Esophagus muscularis mucosa (tissue), 4 donors: ENCODE data around the gene BBX. TPM values are rescaled to one million over a fixed set of nuclear protein-coding genes. Genes with fewer than 3 reads are reported as not detected.

Experiments used
- DNase-seq: peaks from one replicate; pipeline ENCODE4 v3.0.0-alpha.2; 2017; ENCODE audit errors: extremely low spot score
- H3K27ac ChIP-seq, 4 donors: fragments of 200-600 bp; sonication (generic); replicated peaks in 1 of 4; 1 replicate in 3 of 4; 2 replicates in 1 of 4; pipeline ENCODE4 v1.5.1; 2016 to 2019; ENCODE audit warnings: mild to moderate bottlenecking in 1 of 4
- H3K27me3 ChIP-seq, 4 donors: fragments of 200-600 bp; sonication (generic); one replicate each; pipeline versions ENCODE4 v1.5.1 to v1.6.0; 2016 to 2019
- H3K36me3 ChIP-seq, 4 donors: fragments of 200-600 bp; sonication (generic); one replicate each; pipeline ENCODE4 v1.5.1; 2016 to 2019
- H3K4me1 ChIP-seq, 4 donors: fragments of 200-600 bp; sonication (generic); one replicate each; pipeline ENCODE4 v1.5.1; 2016 to 2019
- H3K4me3 ChIP-seq, 4 donors: fragments of 200-600 bp; sonication (generic); 1 replicate in 2 of 4; 2 replicates in 2 of 4; pipeline ENCODE4 v1.5.1; 2016 to 2019; ENCODE audit warnings: mild to moderate bottlenecking in 4 of 4, moderate library complexity in 1 of 4
- H3K9me3 ChIP-seq, 4 donors: fragments of 200-600 bp; sonication (generic); 1 replicate in 3 of 4; 2 replicates in 1 of 4; pipeline ENCODE4 v1.5.1; 2016 to 2019
- CTCF ChIP-seq, 3 experiments: fragments of 200-600 bp in 2 of 3; fragments of 450-650 bp in 1 of 3; sonication (generic) in 2 of 3; IDR thresholded peaks; one replicate each; pipeline ENCODE4 v1.5.1; 2017 to 2019; ENCODE audit warnings: antibody characterized with exemption in 3 of 3, mild to moderate bottlenecking in 2 of 3, moderate library complexity in 1 of 3
- EP300 ChIP-seq: sonication (generic); formaldehyde crosslinking; IDR thresholded peaks from one replicate; pipeline ENCODE4 v1.6.1; 2017; ENCODE audit warnings: antibody characterized with exemption
- POLR2A ChIP-seq: fragments of 450-650 bp; IDR thresholded peaks from one replicate; pipeline ENCODE4 v1.6.1; 2017; ENCODE audit warnings: antibody characterized with exemption, moderate library complexity, mild to moderate bottlenecking, low read depth
- POLR2AphosphoS5 ChIP-seq, 2 donors: sonication (generic); formaldehyde crosslinking; IDR thresholded peaks; one replicate each; pipeline ENCODE4 v1.6.1; 2017; ENCODE audit warnings: antibody characterized with exemption in 2 of 2
- WGBS: methylation state at CpG from one replicate; pipeline ENCODE4 v1.1.5; 2018; 5-methylcytosine and 5-hydroxymethylcytosine counted together
- intact Hi-C: fragments of 100-400 bp; cut with DNase I; formaldehyde crosslinking; loops from one replicate; pipeline ENCODE4 v1.15.1; 2023
- total RNA-seq, 4 donors: library from RNA; depleted of rRNA; stranded (reverse); fragments of >200 nt; gene quantifications; one replicate each; pipeline versions ENCODE4 v1.1.0 to v1.2.1, GENCODE V29; 2016

The BBX gene
- total RNA-seq, 4 donors from 2014 or later: 49.2 to 78.9 (median 77.9) TPM

- H3K4me1 ChIP-seq: peaks cover 21 to 55% (median 39%) of the 10 kb centered on the region in 4 donors
- TF ChIP-seq POLR2A (no peak), EP300 (no peak), POLR2AphosphoS5 (IDR thresholded peaks at IDR 0.05) (no peak), CTCF (IDR thresholded peaks at IDR 0.05) (no peak)
- H3K36me3 ChIP-seq: no peaks in the 10 kb centered on the region
- intact Hi-C loops: no loop called here
- DNase-seq: no peak
- H3K9me3 ChIP-seq: no peaks in the 10 kb centered on the region
- no peaks in the 10 kb centered on the region for H3K27me3 ChIP-seq
- peak overlapping the region; percentile 61 to 78 (median 68) for H3K27ac ChIP-seq
- H3K4me3 ChIP-seq: peak overlapping the region; percentile 19 to 42 (median 36)
- WGBS: 24% methylated on average over 7 of the region's 7 CpGs
These were observed 139.8 kb downstream of the BBX start for GRCh38 chr3:107662586-107662985.

GRCh38 chr3:107663266-107663665 lies 140.5 kb downstream of the BBX start:
- Histone ChIP-seq H3K27ac (peak overlapping the region in 2 of 4 donors; percentile 64 to 78), H3K9me3 (no peaks in the 10 kb centered on the region), H3K36me3 (no peaks in the 10 kb centered on the region), H3K4me3 (no peak overlapping the region), H3K4me1 (peaks cover 21 to 55% (median 40%) of the 10 kb centered on the region in 4 donors), H3K27me3 (no peaks in the 10 kb centered on the region)
- no peak for TF ChIP-seq POLR2A
- TF ChIP-seq POLR2AphosphoS5 (IDR thresholded peaks at IDR 0.05): no peak
- no peak for TF ChIP-seq EP300
- no peak for TF ChIP-seq CTCF (IDR thresholded peaks at IDR 0.05)
- intact Hi-C loops: no loop called here
- DNase-seq: no peak
- WGBS: 19% methylated on average over 2 of the region's 2 CpGs

GRCh38 chr3:107664614-107665013 lies 141.9 kb downstream of the BBX start:
- TF ChIP-seq POLR2A: no peak
- TF ChIP-seq POLR2AphosphoS5 (IDR thresholded peaks at IDR 0.05): no peak
- TF ChIP-seq EP300: no peak
- no peak for TF ChIP-seq CTCF (IDR thresholded peaks at IDR 0.05)
- DNase-seq: no peak
- intact Hi-C loops: no loop called here
- Histone ChIP-seq H3K4me3 (no peak overlapping the region), H3K36me3 (no peaks in the 10 kb centered on the region), H3K9me3 (no peaks in the 10 kb centered on the region), H3K4me1 (peaks cover 27 to 61% (median 47%) of the 10 kb centered on the region in 4 donors), H3K27ac (no peak overlapping the region), H3K27me3 (no peaks in the 10 kb centered on the region)
- WGBS: 97% methylated on average over 2 of the region's 2 CpGs

GRCh38 chr3:107665351-107665750 lies 142.6 kb downstream of the BBX start:
- no peak overlapping the region for H3K4me3 ChIP-seq
- WGBS: 88% methylated on average over 4 of the region's 4 CpGs
- peaks cover 26 to 56% (median 44%) of the 10 kb centered on the region in 4 donors for H3K4me1 ChIP-seq
- H3K27ac ChIP-seq: no peak overlapping the region
- TF ChIP-seq POLR2A: no peak
- TF ChIP-seq POLR2AphosphoS5 (IDR thresholded peaks at IDR 0.05): no peak
- no peak for TF ChIP-seq EP300
- no peak for TF ChIP-seq CTCF (IDR thresholded peaks at IDR 0.05)
- no peaks in the 10 kb centered on the region for H3K9me3 ChIP-seq
- H3K27me3 ChIP-seq: no peaks in the 10 kb centered on the region
- no peaks in the 10 kb centered on the region for H3K36me3 ChIP-seq
- no peak for DNase-seq
- intact Hi-C loops: no loop called here

DNA sequence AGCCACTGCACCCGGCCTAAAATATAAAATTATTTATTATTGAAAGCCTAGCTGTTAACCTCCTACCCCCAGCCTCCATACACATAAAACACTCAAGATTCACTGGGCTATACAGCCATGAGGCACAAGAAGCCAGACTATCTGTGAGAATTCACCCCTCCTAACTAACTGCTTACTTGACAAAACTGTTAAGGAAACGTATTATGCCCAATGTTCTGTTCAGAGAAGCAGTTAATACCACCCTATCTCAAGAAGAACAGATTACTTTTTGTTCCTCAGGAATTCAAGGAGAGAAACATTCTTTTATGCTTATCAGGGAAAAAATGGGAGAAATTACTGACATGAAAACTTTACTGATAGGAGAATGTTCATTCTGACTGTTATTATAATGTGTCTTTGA lies 144.1 kb downstream of the BBX start:
- Histone ChIP-seq H3K4me1 (peaks cover 13 to 41% (median 29%) of the 10 kb centered on the region in 4 donors), H3K27ac (no peak overlapping the region), H3K4me3 (no peak overlapping the region), H3K9me3 (no peaks in the 10 kb centered on the region), H3K36me3 (no peaks in the 10 kb centered on the region), H3K27me3 (no peaks in the 10 kb centered on the region)
- TF ChIP-seq CTCF (IDR thresholded peaks at IDR 0.05) (no peak), POLR2A (no peak)
- DNase-seq: no peak
- intact Hi-C loops: no loop called here
- WGBS: 82% methylated on average over 2 of the region's 2 CpGs
